Naive thymus-derived CD4-positive, alpha-beta T cell (primary cell): ENCODE measurements around the gene ST6GALNAC3. TPM values are rescaled to one million over a fixed set of nuclear protein-coding genes. Genes with fewer than 3 reads are reported as not detected.

Experiments used
- ATAC-seq: fragments of 150-1000 bp; cut with Tn5 transposase; 2 replicates; pipeline ENCODE4 v1.10.0; 2021; ENCODE audit warnings: mild to moderate bottlenecking, moderate library complexity
- CTCF ChIA-PET: fragments of 350-600 bp; sonication (Branson Sonifier 250); formaldehyde crosslinking; loops from one replicate; lab custom pipeline; 2021; ENCODE audit warnings: antibody characterized with exemption; lab: Charles Lee
- POLR2A ChIA-PET: fragments of 350-600 bp; sonication (Branson Sonifier 250); formaldehyde crosslinking; loops from one replicate; lab custom pipeline; 2021; ENCODE audit warnings: antibody characterized with exemption, inconsistent platforms; lab: Charles Lee
- DNase-seq, 9 donors: peaks; one replicate each; pipeline versions ENCODE4 v3.0.0 to v3.0.0-alpha.2; 2020 to 2022; ENCODE audit warnings: mixed read lengths in 1 of 9
- H3K27ac ChIP-seq: one replicate; pipeline ENCODE4 v1.7.0; 2013; ENCODE audit warnings: mild to moderate bottlenecking, low read depth, low read length, moderate library complexity
- H3K27me3 ChIP-seq, 2 donors: one replicate each; pipeline ENCODE4 v1.7.0; 2013; ENCODE audit warnings: low read length in 2 of 2, mild to moderate bottlenecking in 2 of 2, moderate library complexity in 2 of 2; ENCODE audit not compliant: control insufficient read depth in 2 of 2, insufficient read depth in 2 of 2
- H3K36me3 ChIP-seq, 3 experiments: 1 replicate in 2 of 3; 2 replicates in 1 of 3; pipeline ENCODE4 v1.7.0; 2013; ENCODE audit warnings: low read length in 3 of 3, mild to moderate bottlenecking in 3 of 3, moderate library complexity in 1 of 3; ENCODE audit not compliant: insufficient read depth in 3 of 3, control insufficient read depth in 2 of 3
- H3K4me1 ChIP-seq, 2 donors: one replicate each; pipeline ENCODE4 v1.7.0; 2013; ENCODE audit warnings: low read length in 2 of 2, mild to moderate bottlenecking in 2 of 2, moderate library complexity in 1 of 2; ENCODE audit not compliant: control insufficient read depth in 2 of 2, insufficient read depth in 2 of 2
- H3K4me3 ChIP-seq: 2 replicates; pipeline ENCODE4 v1.7.0; 2013; ENCODE audit warnings: mild to moderate bottlenecking, low read length
- H3K9me3 ChIP-seq, 3 experiments: 1 replicate in 2 of 3; 2 replicates in 1 of 3; pipeline ENCODE4 v1.7.0; 2013; ENCODE audit warnings: low read length in 3 of 3; ENCODE audit not compliant: control insufficient read depth in 2 of 3
- H3K27ac Mint-ChIP-seq, 9 donors: one replicate each; pipeline ENCODE4 v1.8.0; 2020 to 2022; ENCODE audit warnings: mixed read lengths in 9 of 9, mild to moderate bottlenecking in 8 of 9, moderate library complexity in 5 of 9, inconsistent platforms in 2 of 9
- H3K27me3 Mint-ChIP-seq, 5 donors: one replicate each; pipeline ENCODE4 v1.8.0; 2021 to 2022; ENCODE audit warnings: mixed read lengths in 5 of 5, mild to moderate bottlenecking in 1 of 5
- H3K36me3 Mint-ChIP-seq, 5 donors: one replicate each; pipeline ENCODE4 v1.8.0; 2020 to 2022; ENCODE audit warnings: mixed read lengths in 5 of 5, mild to moderate bottlenecking in 3 of 5, inconsistent platforms in 1 of 5
- H3K4me1 Mint-ChIP-seq, 7 donors: one replicate each; pipeline ENCODE4 v1.8.0; 2020 to 2022; ENCODE audit warnings: mixed read lengths in 7 of 7, mild to moderate bottlenecking in 3 of 7, inconsistent platforms in 1 of 7
- H3K4me3 Mint-ChIP-seq, 10 donors: one replicate each; pipeline ENCODE4 v1.8.0; 2020 to 2022; ENCODE audit warnings: mild to moderate bottlenecking in 10 of 10, mixed read lengths in 10 of 10, moderate library complexity in 6 of 10, inconsistent platforms in 2 of 10
- H3K9me3 Mint-ChIP-seq, 11 donors: one replicate each; pipeline ENCODE4 v1.8.0; 2020 to 2022; ENCODE audit warnings: mixed read lengths in 11 of 11, mild to moderate bottlenecking in 4 of 11, inconsistent platforms in 1 of 11, moderate library complexity in 1 of 11
- intact Hi-C, 2 donors: fragments of 100-400 bp; cut with micrococcal nuclease; formaldehyde crosslinking; loops; one replicate each; pipeline ENCODE4 v1.15.1; 2023
- polyA plus RNA-seq, 2 donors: library from polyadenylated mRNA; unstranded; fragments of 300-500 nt; fragmentation: Illumina TruSeq; gene quantifications; one replicate each; pipeline ENCODE4 v1.2.3, GENCODE V29; 2021
- total RNA-seq, 6 experiments: library from RNA in 5 of 6; stranded (reverse) in 5 of 6; gene quantifications; 1 replicate in 5 of 6; 2 replicates in 1 of 6; pipeline ENCODE4 v1.2.3 and lab custom pipeline; 2021 to 2026

Gene ST6GALNAC3
- total and polyA plus RNA-seq, 7 experiments from 2014 or later = 0.17 to 4.8 (median 2.1) TPM; not detected in 1

GRCh38 chr1:76352741-76353435, 278.3 kb downstream of the ST6GALNAC3 start:
- ChIA-PET POLR2A (interaction anchor here (0.7 kb wide), 2 partner anchors 105 to 125 kb away, joined by 3 to 7 read pairs; no protein-coding TSS in a partner anchor), CTCF (interaction anchor here (0.6 kb wide), 1 partner anchor 8 kb away, joined by 3 read pairs; no protein-coding TSS in a partner anchor)
- no peak for DNase-seq
- Histone ChIP-seq H3K4me3 (no peak overlapping the region), H3K27me3 (no peaks in the 10 kb centered on the region), H3K27ac (no peak overlapping the region), H3K36me3 (no peaks in the 10 kb centered on the region), H3K9me3 (no peaks in the 10 kb centered on the region), H3K4me1 (no peaks in the 10 kb centered on the region)
- H3K4me3 Mint-ChIP-seq = no peak overlapping the region
- H3K9me3 Mint-ChIP-seq = peaks cover 0 to 3% (median 0%) of the 10 kb centered on the region in 11 donors
- H3K36me3 Mint-ChIP-seq = peaks cover 0 to 9% (median 0%) of the 10 kb centered on the region in 5 donors
- no peak overlapping the region for H3K27ac Mint-ChIP-seq
- intact Hi-C loops = no loop called here
- ATAC-seq = no peak
- peaks cover 0 to 15% (median 4%) of the 10 kb centered on the region in 7 donors for H3K4me1 Mint-ChIP-seq
- peaks cover 0 to 7% (median 0%) of the 10 kb centered on the region in 5 donors for H3K27me3 Mint-ChIP-seq

GRCh38 chr1:76354236-76354635, 279.7 kb downstream of the ST6GALNAC3 start:
- intact Hi-C loops = no loop called here
- POLR2A ChIA-PET = no interaction called here

GRCh38 chr1:76366726-76367125, 292.2 kb downstream of the ST6GALNAC3 start:
- no peaks in the 10 kb centered on the region for H3K36me3 ChIP-seq
- no peaks in the 10 kb centered on the region for H3K27me3 ChIP-seq
- CTCF ChIA-PET = no interaction called here
- Mint-ChIP-seq H3K27ac (no peak overlapping the region), H3K4me1 (peaks cover 0 to 17% (median 4%) of the 10 kb centered on the region in 7 donors), H3K27me3 (no peaks in the 10 kb centered on the region), H3K36me3 (peaks cover 0 to 7% (median 0%) of the 10 kb centered on the region in 5 donors), H3K9me3 (peaks cover 0 to 3% (median 0%) of the 10 kb centered on the region in 11 donors), H3K4me3 (no peak overlapping the region)
- intact Hi-C loops = no loop called here
- ATAC-seq = no peak
- H3K9me3 ChIP-seq = no peaks in the 10 kb centered on the region
- POLR2A ChIA-PET = no interaction called here
- H3K4me3 ChIP-seq = no peak overlapping the region
- no peak overlapping the region for H3K27ac ChIP-seq
- H3K4me1 ChIP-seq = no peaks in the 10 kb centered on the region
- DNase-seq = no peak

More at GRCh38 chr1:76354236-76354635, 279.7 kb downstream of the ST6GALNAC3 start:
- peaks cover 0 to 4% (median 0%) of the 10 kb centered on the region in 5 donors for H3K27me3 Mint-ChIP-seq
- peaks cover 0 to 15% (median 4%) of the 10 kb centered on the region in 7 donors for H3K4me1 Mint-ChIP-seq
- ATAC-seq (no peak), DNase-seq (no peak)
- no peak overlapping the region for H3K27ac ChIP-seq
- no peaks in the 10 kb centered on the region for H3K27me3 ChIP-seq
- no peak overlapping the region for H3K4me3 Mint-ChIP-seq
- no peaks in the 10 kb centered on the region for H3K36me3 ChIP-seq
- H3K36me3 Mint-ChIP-seq = peaks cover 0 to 19% (median 0%) of the 10 kb centered on the region in 5 donors
- no peak overlapping the region for H3K27ac Mint-ChIP-seq
- H3K4me1 ChIP-seq = no peaks in the 10 kb centered on the region
- peaks cover 0 to 3% (median 0%) of the 10 kb centered on the region in 11 donors for H3K9me3 Mint-ChIP-seq
- CTCF ChIA-PET = interaction anchor here (0.6 kb wide), 1 partner anchor 642 kb away, joined by 3 read pairs; no protein-coding TSS in a partner anchor
- H3K4me3 ChIP-seq = no peak overlapping the region
- no peaks in the 10 kb centered on the region for H3K9me3 ChIP-seq

GRCh38 chr1:76371941-76372340, 297.4 kb downstream of the ST6GALNAC3 start:
- no peak overlapping the region for H3K27ac ChIP-seq
- DNase-seq (no peak), ATAC-seq (no peak)
- Mint-ChIP-seq H3K4me3 (no peak overlapping the region), H3K36me3 (peaks cover 0 to 4% (median 0%) of the 10 kb centered on the region in 5 donors), H3K4me1 (peaks cover 0 to 17% (median 4%) of the 10 kb centered on the region in 7 donors), H3K9me3 (peaks cover 0 to 2% (median 0%) of the 10 kb centered on the region in 11 donors), H3K27me3 (no peaks in the 10 kb centered on the region), H3K27ac (no peak overlapping the region)
- no peaks in the 10 kb centered on the region for H3K27me3 ChIP-seq
- H3K9me3 ChIP-seq = no peaks in the 10 kb centered on the region
- POLR2A ChIA-PET = no interaction called here
- CTCF ChIA-PET = no interaction called here
- H3K36me3 ChIP-seq = no peaks in the 10 kb centered on the region
- H3K4me1 ChIP-seq = no peaks in the 10 kb centered on the region
- H3K4me3 ChIP-seq = no peak overlapping the region
- intact Hi-C loops = no loop called here

- CTCF ChIA-PET = no interaction called here
- Histone ChIP-seq H3K9me3 (no peaks in the 10 kb centered on the region), H3K4me1 (no peaks in the 10 kb centered on the region), H3K4me3 (no peak overlapping the region), H3K27ac (no peak overlapping the region), H3K36me3 (no peaks in the 10 kb centered on the region), H3K27me3 (no peaks in the 10 kb centered on the region)
- H3K4me3 Mint-ChIP-seq = no peak overlapping the region
- H3K27ac Mint-ChIP-seq = no peak overlapping the region
- ATAC-seq (no peak), DNase-seq (no peak)
- H3K9me3 Mint-ChIP-seq = peaks cover 0 to 2% (median 0%) of the 10 kb centered on the region in 11 donors
- peaks cover 0 to 3% (median 0%) of the 10 kb centered on the region in 5 donors for H3K27me3 Mint-ChIP-seq
- H3K4me1 Mint-ChIP-seq = peaks cover 0 to 3% (median 0%) of the 10 kb centered on the region in 7 donors
- peaks cover 0 to 10% (median 0%) of the 10 kb centered on the region in 5 donors for H3K36me3 Mint-ChIP-seq
- intact Hi-C loops = no loop called here
- POLR2A ChIA-PET = no interaction called here
Measured at GRCh38 chr1:76374086-76374485, 299.5 kb downstream of the ST6GALNAC3 start.

- DNase-seq (no peak), ATAC-seq (no peak)
- Mint-ChIP-seq H3K27ac (no peak overlapping the region), H3K4me1 (no peaks in the 10 kb centered on the region), H3K27me3 (peaks cover 0 to 3% (median 0%) of the 10 kb centered on the region in 5 donors), H3K4me3 (no peak overlapping the region), H3K9me3 (no peaks in the 10 kb centered on the region), H3K36me3 (peaks cover 0 to 13% (median 0%) of the 10 kb centered on the region in 5 donors)
- intact Hi-C loops = no loop called here
- no peaks in the 10 kb centered on the region for H3K36me3 ChIP-seq
- no peak overlapping the region for H3K4me3 ChIP-seq
- H3K27me3 ChIP-seq = no peaks in the 10 kb centered on the region
- H3K9me3 ChIP-seq = no peaks in the 10 kb centered on the region
- POLR2A ChIA-PET = no interaction called here
- CTCF ChIA-PET = no interaction called here
- H3K4me1 ChIP-seq = no peaks in the 10 kb centered on the region
- no peak overlapping the region for H3K27ac ChIP-seq
Measured at GRCh38 chr1:76377247-76377646, 302.7 kb downstream of the ST6GALNAC3 start.
